ENCODE measurements around the gene RAPGEF1. TPM values are rescaled to one million over a fixed set of nuclear protein-coding genes. Genes with fewer than 3 reads are reported as not detected.
A peak's percentile ranks its signal among the peaks of the same experiment; 100 is the strongest.

Gene RAPGEF1
- total RNA-seq, 1 donor from 2014 or later: 73.1 TPM

DNA sequence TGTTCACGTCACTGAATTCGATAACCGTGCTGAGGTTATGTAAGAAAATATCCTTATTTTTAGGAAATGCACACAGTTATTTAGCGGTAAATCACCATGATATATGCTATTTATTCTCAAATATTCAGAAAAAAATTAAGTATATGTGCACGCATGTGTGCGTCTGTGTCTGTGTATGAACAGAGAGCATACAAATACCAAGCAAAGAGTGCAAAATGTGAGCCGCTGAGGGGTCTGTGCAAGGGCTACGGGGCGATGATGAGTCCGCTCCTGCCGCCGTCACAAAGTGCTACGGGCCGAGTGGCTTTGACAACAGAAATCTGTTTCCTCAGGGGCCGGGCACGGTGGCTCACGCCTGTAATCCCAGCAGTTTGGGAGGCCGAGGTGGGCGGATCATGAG, 201.9 kb downstream of the RAPGEF1 start:
- TF ChIP-seq CTCF (IDR thresholded peaks at IDR 0.05): no peak
- no peak overlapping the region for H3K4me3 Mint-ChIP-seq (ENCODE audit: unreplicated experiment)
- DNase-seq (ENCODE audit: low spot score): no peak
- no peaks in the 10 kb centered on the region for H3K27me3 Mint-ChIP-seq (ENCODE audit: low read depth)
- H3K9me3 Mint-ChIP-seq (ENCODE audit: low read depth): peaks cover 9% of the 10 kb centered on the region
- H3K27ac Mint-ChIP-seq (ENCODE audit: unreplicated experiment): no peak overlapping the region
- H3K36me3 Mint-ChIP-seq (ENCODE audit: low read depth): peaks cover 2% of the 10 kb centered on the region
- H3K4me1 Mint-ChIP-seq (ENCODE audit: low read depth): no peaks in the 10 kb centered on the region

GRCh38 chr9:131534721-131535237, 205.1 kb downstream of the RAPGEF1 start:
- DNase-seq (ENCODE audit: low spot score): no peak
- H3K27me3 Mint-ChIP-seq (ENCODE audit: low read depth): no peaks in the 10 kb centered on the region
- no peak overlapping the region for H3K4me3 Mint-ChIP-seq (ENCODE audit: unreplicated experiment)
- no peak overlapping the region for H3K27ac Mint-ChIP-seq (ENCODE audit: unreplicated experiment)
- peaks cover 11% of the 10 kb centered on the region for H3K4me1 Mint-ChIP-seq (ENCODE audit: low read depth)
- TF ChIP-seq CTCF (IDR thresholded peaks at IDR 0.05): no peak
- H3K36me3 Mint-ChIP-seq (ENCODE audit: low read depth): peaks cover under 1% of the 10 kb centered on the region
- peaks cover 2% of the 10 kb centered on the region for H3K9me3 Mint-ChIP-seq (ENCODE audit: low read depth)

GRCh38 chr9:131530920-131531832, 208.7 kb downstream of the RAPGEF1 start, which contains the start of gene UCK1:
Gene UCK1, minus strand, starts transcription at chr9:131531263. Its CDS starts 89 bp downstream, at chr9:131531174.
- no peaks in the 10 kb centered on the region for H3K27me3 Mint-ChIP-seq (ENCODE audit: low read depth)
- no peaks in the 10 kb centered on the region for H3K9me3 Mint-ChIP-seq (ENCODE audit: low read depth)
- TF ChIP-seq CTCF (IDR thresholded peaks at IDR 0.05): peak; percentile 44
- no peak for DNase-seq (ENCODE audit: low spot score)
- H3K36me3 Mint-ChIP-seq (ENCODE audit: low read depth): peaks cover 12% of the 10 kb centered on the region
- H3K4me1 Mint-ChIP-seq (ENCODE audit: low read depth): peaks cover 18% of the 10 kb centered on the region
- H3K4me3 Mint-ChIP-seq (ENCODE audit: unreplicated experiment): peak within 1 kb of the TSS; percentile 83
- peak within 1 kb of the TSS; percentile 76 for H3K27ac Mint-ChIP-seq (ENCODE audit: unreplicated experiment)

DNA sequence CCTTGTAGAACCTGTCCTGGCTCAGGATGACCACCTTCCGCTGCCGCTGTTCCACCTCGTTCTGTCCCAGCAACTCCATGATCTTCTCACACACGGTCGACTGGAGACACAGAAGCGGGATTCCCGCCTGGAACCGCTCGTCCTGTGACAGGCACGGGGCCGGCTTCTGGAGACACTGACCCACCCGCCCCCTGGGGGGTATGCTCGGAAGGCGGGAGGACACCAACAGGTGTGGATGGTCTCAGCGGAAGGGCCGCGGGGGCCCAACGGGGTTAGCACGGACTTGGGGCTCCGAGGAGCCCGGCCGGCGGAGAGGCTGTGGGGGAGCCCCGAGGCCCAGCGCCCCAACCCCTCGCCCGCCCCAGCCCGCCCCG, 209.3 kb downstream of the RAPGEF1 start:
- TF ChIP-seq CTCF (IDR thresholded peaks at IDR 0.05): peak; percentile 65
- Mint-ChIP-seq H3K4me3 (ENCODE audit: unreplicated experiment) (peak overlapping the region; percentile 83), H3K9me3 (ENCODE audit: low read depth) (no peaks in the 10 kb centered on the region), H3K27ac (ENCODE audit: unreplicated experiment) (peak overlapping the region; percentile 76), H3K4me1 (ENCODE audit: low read depth) (peaks cover 18% of the 10 kb centered on the region), H3K27me3 (ENCODE audit: low read depth) (no peaks in the 10 kb centered on the region), H3K36me3 (ENCODE audit: low read depth) (peaks cover 13% of the 10 kb centered on the region)
- no peak for DNase-seq (ENCODE audit: low spot score)

- Mint-ChIP-seq H3K4me3 (ENCODE audit: unreplicated experiment) (peak overlapping the region; percentile 83), H3K4me1 (ENCODE audit: low read depth) (peaks cover 21% of the 10 kb centered on the region), H3K36me3 (ENCODE audit: low read depth) (peaks cover 13% of the 10 kb centered on the region), H3K27me3 (ENCODE audit: low read depth) (no peaks in the 10 kb centered on the region), H3K27ac (ENCODE audit: unreplicated experiment) (peak overlapping the region; percentile 76), H3K9me3 (ENCODE audit: low read depth) (no peaks in the 10 kb centered on the region)
- DNase-seq (ENCODE audit: low spot score): no peak
- no peak for TF ChIP-seq CTCF (IDR thresholded peaks at IDR 0.05)
These were observed 210.0 kb downstream of the RAPGEF1 start for GRCh38 chr9:131529597-131530545.

All from chondrocyte (in vitro differentiated cells).